HepG2 (cell line): ENCODE data around the gene HECTD1. TPM values are rescaled to one million over a fixed set of nuclear protein-coding genes. Genes with fewer than 3 reads are reported as not detected.

Experiments
- ATF7-NPFF ChIP-seq: sonication (generic); formaldehyde crosslinking; IDR thresholded peaks from 2 replicates; pipeline ENCODE4 v1.8.1; 2023; ENCODE audit warnings: mild to moderate bottlenecking, low read depth, missing genetic modification reagents, moderate library complexity
- FOXJ3 ChIP-seq: sonication (generic); formaldehyde crosslinking; IDR thresholded peaks from 2 replicates; pipeline ENCODE4 v1.4.0; 2020; ENCODE audit warnings: missing genetic modification reagents, mild to moderate bottlenecking, borderline replicate concordance
- HNRNPH1 ChIP-seq: fragments of 200-400 bp; formaldehyde crosslinking; optimal IDR thresholded peaks from 2 replicates; pipeline ENCODE3; 2017; ENCODE audit warnings: mild to moderate bottlenecking, low read depth, low read length
- NCOA5 ChIP-seq: sonication (generic); formaldehyde crosslinking; IDR thresholded peaks from 2 replicates; pipeline ENCODE4 v1.4.0; 2020; ENCODE audit warnings: missing genetic modification reagents
- RFX5 ChIP-seq: IDR thresholded peaks from 2 replicates; pipeline ENCODE4 v1.6.1; 2011; ENCODE audit warnings: low read depth, low read length, improper control_type of control experiment
- SYNCRIP ChIP-seq: fragments of 200-400 bp; formaldehyde crosslinking; IDR thresholded peaks from 2 replicates; pipeline ENCODE4 v1.6.1; 2018; ENCODE audit warnings: mild to moderate bottlenecking, low read depth, low read length; ENCODE audit not compliant: insufficient read depth
- TARDBP ChIP-seq: sonication (generic); formaldehyde crosslinking; IDR thresholded peaks from 2 replicates; pipeline ENCODE4 v1.8.0; 2022; ENCODE audit warnings: mild to moderate bottlenecking, missing genetic modification reagents
- YEATS2 ChIP-seq: sonication (generic); formaldehyde crosslinking; IDR thresholded peaks from 2 replicates; pipeline ENCODE4 v1.4.0; 2020; ENCODE audit warnings: missing genetic modification reagents, borderline replicate concordance
- ZBTB8A ChIP-seq: sonication (generic); formaldehyde crosslinking; IDR thresholded peaks from 2 replicates; pipeline ENCODE4 v1.4.0; 2020; ENCODE audit warnings: mild to moderate bottlenecking, low read depth, missing genetic modification reagents, borderline replicate concordance
- ZNF30 ChIP-seq: sonication (generic); formaldehyde crosslinking; IDR thresholded peaks from 2 replicates; pipeline ENCODE4 v1.5.0; 2020; ENCODE audit warnings: mild to moderate bottlenecking, missing genetic modification reagents
- ZNF317 ChIP-seq: sonication (generic); formaldehyde crosslinking; IDR thresholded peaks from 2 replicates; pipeline ENCODE4 v1.5.0; 2020; ENCODE audit warnings: mild to moderate bottlenecking, missing genetic modification reagents
- ZNF546 ChIP-seq: sonication (generic); formaldehyde crosslinking; conservative IDR thresholded peaks from 2 replicates; pipeline ENCODE4 v1.8.1; 2023; ENCODE audit warnings: mild to moderate bottlenecking, missing genetic modification reagents
- ZNF552 ChIP-seq: sonication (generic); formaldehyde crosslinking; IDR thresholded peaks from 2 replicates; pipeline ENCODE4 v1.9.0; 2022; ENCODE audit warnings: missing genetic modification reagents, mild to moderate bottlenecking, borderline replicate concordance
- ZNF577 ChIP-seq: sonication (generic); formaldehyde crosslinking; IDR thresholded peaks from 2 replicates; pipeline ENCODE4 v1.4.0; 2020; ENCODE audit warnings: mild to moderate bottlenecking, low read depth, missing genetic modification reagents, borderline replicate concordance
- ZNF644 ChIP-seq: IDR thresholded peaks from 2 replicates; pipeline ENCODE4 v1.6.1; 2016; ENCODE audit warnings: low read depth
- polyA plus RNA-seq, 8 experiments: library from polyadenylated mRNA; depleted of rRNA in 3 of 8; stranded (reverse) in 7 of 8; unstranded in 1 of 8; fragments of >200 nt; fragmentation: Illumina TruSeq in 4 of 8; extraction: Trizol in 4 of 8; gene quantifications; 2 replicates each; pipeline versions ENCODE4 v1.2.1 to v1.2.3, GENCODE V29; 2011 to 2016; ENCODE audit warnings: low read depth in 4 of 8, missing spikeins in 1 of 8, mixed read lengths in 1 of 8; ENCODE audit not compliant: insufficient read depth in 1 of 8
- total RNA-seq, 5 experiments: library from RNA; depleted of rRNA; stranded (reverse); fragments of >200 nt; fragmentation: Illumina TruSeq; extraction: Trizol; gene quantifications; 2 replicates each; pipeline ENCODE4 v1.2.3, GENCODE V29; 2016; ENCODE audit warnings: low read depth in 1 of 5
- TF ChIP-seq, protein P1 (sequence below): IDR thresholded peaks from 2 replicates; pipeline ENCODE4 v1.6.1; 2016; ENCODE audit warnings: mild to moderate bottlenecking
- TF ChIP-seq, protein P2 (sequence below): sonication (generic); formaldehyde crosslinking; IDR thresholded peaks from 2 replicates; pipeline ENCODE4 v1.5.0; 2020; ENCODE audit warnings: mild to moderate bottlenecking, missing genetic modification reagents
- TF ChIP-seq, protein P3 (sequence below): sonication (generic); formaldehyde crosslinking; conservative IDR thresholded peaks from 2 replicates; pipeline ENCODE4 v1.4.0; 2020; ENCODE audit warnings: missing genetic modification reagents

The HECTD1 gene
- total and polyA plus RNA-seq, 2 of the 13 experiments (the other 11 are each of a cell fraction or from before 2014, with no cell fraction given): 312 to 560 TPM

DNA sequence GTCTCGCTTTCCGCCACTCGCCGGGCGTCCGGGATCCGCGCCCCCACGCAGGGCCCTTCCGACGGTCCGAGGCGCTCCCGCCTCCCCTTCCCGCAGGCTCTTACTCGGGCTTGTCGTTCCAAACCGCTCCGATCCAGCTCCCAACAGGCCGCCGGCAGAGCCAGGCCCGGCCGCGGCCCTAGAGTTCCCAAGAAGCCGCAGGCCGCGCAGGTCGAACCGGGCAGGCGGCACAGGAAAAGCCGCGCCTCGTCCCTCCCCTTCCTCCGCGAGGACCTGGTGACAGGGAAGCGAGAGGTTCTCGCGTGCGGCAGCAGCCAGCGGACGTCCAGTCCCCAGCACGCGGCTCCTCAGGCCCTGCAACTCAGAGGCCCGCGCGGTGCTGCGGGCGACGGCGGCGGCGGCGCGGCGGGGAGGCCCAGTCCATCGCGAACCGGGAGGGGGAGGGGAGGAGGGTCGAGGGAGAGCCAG is 272 bp downstream of the HECTD1 start (continued):
- TF ChIP-seq ZBTB8A (CRISPR knock-in tag) (peak; percentile 88; the same call in 1 of the 2 replicates), ZNF552 (peak; percentile 72; the same call in 1 of the 2 replicates), ZNF30 (peak; percentile 99), NCOA5 (no peak), ZNF317 (CRISPR knock-in tag) (peak; percentile 90), SYNCRIP (no peak), HNRNPH1 (no peak), YEATS2 (CRISPR knock-in tag) (peak; percentile 58), ZNF546 (CRISPR knock-in tag) (peak; percentile 98), TARDBP (CRISPR knock-in tag) (0 out of 2 replicates have a peak, but pooled peaks have one; percentile 64), ATF7-NPFF (CRISPR knock-in tag) (no peak), ZNF577 (peak; percentile 98; the same call in 1 of the 2 replicates), ZNF644 (0 out of 2 replicates have a peak, but pooled peaks have one; percentile 44), RFX5 (no peak), FOXJ3 (CRISPR knock-in tag) (peak; percentile 20; the same call in 1 of the 2 replicates)
- TF ChIP-seq, protein P1, sequence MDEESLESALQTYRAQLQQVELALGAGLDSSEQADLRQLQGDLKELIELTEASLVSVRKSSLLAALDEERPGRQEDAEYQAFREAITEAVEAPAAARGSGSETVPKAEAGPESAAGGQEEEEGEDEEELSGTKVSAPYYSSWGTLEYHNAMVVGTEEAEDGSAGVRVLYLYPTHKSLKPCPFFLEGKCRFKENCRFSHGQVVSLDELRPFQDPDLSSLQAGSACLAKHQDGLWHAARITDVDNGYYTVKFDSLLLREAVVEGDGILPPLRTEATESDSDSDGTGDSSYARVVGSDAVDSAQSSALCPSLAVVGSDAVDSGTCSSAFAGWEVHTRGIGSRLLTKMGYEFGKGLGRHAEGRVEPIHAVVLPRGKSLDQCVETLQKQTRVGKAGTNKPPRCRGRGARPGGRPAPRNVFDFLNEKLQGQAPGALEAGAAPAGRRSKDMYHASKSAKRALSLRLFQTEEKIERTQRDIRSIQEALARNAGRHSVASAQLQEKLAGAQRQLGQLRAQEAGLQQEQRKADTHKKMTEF (CRISPR knock-in tag): peak; percentile 97; the same call in 1 of the 2 replicates
- TF ChIP-seq, protein P2, sequence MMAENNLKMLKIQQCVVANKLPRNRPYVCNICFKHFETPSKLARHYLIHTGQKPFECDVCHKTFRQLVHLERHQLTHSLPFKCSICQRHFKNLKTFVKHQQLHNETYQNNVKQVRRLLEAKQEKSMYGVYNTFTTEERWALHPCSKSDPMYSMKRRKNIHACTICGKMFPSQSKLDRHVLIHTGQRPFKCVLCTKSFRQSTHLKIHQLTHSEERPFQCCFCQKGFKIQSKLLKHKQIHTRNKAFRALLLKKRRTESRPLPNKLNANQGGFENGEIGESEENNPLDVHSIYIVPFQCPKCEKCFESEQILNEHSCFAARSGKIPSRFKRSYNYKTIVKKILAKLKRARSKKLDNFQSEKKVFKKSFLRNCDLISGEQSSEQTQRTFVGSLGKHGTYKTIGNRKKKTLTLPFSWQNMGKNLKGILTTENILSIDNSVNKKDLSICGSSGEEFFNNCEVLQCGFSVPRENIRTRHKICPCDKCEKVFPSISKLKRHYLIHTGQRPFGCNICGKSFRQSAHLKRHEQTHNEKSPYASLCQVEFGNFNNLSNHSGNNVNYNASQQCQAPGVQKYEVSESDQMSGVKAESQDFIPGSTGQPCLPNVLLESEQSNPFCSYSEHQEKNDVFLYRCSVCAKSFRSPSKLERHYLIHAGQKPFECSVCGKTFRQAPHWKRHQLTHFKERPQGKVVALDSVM: peak; percentile 91; the same call in 1 of the 2 replicates
- TF ChIP-seq, protein P3, sequence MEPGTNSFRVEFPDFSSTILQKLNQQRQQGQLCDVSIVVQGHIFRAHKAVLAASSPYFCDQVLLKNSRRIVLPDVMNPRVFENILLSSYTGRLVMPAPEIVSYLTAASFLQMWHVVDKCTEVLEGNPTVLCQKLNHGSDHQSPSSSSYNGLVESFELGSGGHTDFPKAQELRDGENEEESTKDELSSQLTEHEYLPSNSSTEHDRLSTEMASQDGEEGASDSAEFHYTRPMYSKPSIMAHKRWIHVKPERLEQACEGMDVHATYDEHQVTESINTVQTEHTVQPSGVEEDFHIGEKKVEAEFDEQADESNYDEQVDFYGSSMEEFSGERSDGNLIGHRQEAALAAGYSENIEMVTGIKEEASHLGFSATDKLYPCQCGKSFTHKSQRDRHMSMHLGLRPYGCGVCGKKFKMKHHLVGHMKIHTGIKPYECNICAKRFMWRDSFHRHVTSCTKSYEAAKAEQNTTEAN (CRISPR knock-in tag): no peak
